ENCODE results near the gene MRPL3. TPM values are rescaled to one million over a fixed set of nuclear protein-coding genes. Genes with fewer than 3 reads are reported as not detected.
"Not testable (repeated sequence)": the region's sequence is repeated elsewhere in the genome, so short reads cannot be mapped to it uniquely, and the experiment has no call there.

The MRPL3 gene
- total RNA-seq, 1 donor from 2014 or later, result 37.1 TPM

DNA sequence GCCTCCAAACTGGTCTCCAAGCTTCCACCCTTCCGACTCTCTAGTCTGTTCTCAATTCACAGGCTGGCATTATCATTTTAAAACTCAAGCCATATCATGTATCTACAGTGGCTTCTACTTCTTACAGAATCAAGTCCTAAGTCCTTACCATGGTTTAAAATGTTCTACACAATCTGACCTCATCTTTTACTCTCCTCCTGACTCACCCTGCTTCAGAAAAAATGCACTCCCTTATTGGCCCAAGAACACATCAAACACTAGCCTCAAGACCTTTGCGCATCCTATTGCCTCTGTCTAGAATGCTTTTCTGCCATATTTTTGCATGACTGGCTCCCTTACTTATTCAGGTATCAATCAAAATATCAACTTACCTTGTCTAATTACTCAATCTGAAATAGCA, 11.0 kb downstream of the MRPL3 start:
- DNase-seq (ENCODE audit: low spot score), result no peak
- Mint-ChIP-seq H3K27me3 (ENCODE audit: unreplicated experiment) (no peaks in the 10 kb centered on the region), H3K9me3 (ENCODE audit: unreplicated experiment) (no peaks in the 10 kb centered on the region), H3K4me1 (ENCODE audit: unreplicated experiment) (peaks cover 5% of the 10 kb centered on the region), H3K36me3 (ENCODE audit: low read depth, unreplicated experiment) (peaks cover 7% of the 10 kb centered on the region), H3K27ac (ENCODE audit: unreplicated experiment) (no peak overlapping the region), H3K4me3 (ENCODE audit: unreplicated experiment) (no peak overlapping the region)
- TF ChIP-seq, protein P1, sequence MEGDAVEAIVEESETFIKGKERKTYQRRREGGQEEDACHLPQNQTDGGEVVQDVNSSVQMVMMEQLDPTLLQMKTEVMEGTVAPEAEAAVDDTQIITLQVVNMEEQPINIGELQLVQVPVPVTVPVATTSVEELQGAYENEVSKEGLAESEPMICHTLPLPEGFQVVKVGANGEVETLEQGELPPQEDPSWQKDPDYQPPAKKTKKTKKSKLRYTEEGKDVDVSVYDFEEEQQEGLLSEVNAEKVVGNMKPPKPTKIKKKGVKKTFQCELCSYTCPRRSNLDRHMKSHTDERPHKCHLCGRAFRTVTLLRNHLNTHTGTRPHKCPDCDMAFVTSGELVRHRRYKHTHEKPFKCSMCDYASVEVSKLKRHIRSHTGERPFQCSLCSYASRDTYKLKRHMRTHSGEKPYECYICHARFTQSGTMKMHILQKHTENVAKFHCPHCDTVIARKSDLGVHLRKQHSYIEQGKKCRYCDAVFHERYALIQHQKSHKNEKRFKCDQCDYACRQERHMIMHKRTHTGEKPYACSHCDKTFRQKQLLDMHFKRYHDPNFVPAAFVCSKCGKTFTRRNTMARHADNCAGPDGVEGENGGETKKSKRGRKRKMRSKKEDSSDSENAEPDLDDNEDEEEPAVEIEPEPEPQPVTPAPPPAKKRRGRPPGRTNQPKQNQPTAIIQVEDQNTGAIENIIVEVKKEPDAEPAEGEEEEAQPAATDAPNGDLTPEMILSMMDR (IDR thresholded peaks at IDR 0.05; ENCODE audit: unreplicated experiment), result no peak

DNA sequence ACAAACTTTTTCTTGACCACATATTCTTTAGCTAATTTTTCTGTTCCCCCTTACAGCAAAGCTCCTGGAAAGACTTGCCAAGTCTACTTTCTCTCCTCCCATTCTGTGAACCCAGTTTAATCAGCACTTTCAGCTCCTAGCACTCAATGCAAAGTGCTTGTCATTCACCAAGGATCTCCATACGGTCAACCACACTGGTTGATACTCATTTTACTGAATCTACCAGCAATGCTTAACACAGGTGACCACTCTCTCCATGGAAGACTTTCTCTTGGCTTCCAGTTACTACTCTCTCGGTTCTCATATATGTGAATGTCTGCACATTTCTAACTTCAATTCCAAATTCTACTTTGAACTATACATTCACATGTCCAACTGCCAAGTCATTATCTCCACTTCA, 11.7 kb downstream of the MRPL3 start:
- peaks cover 2% of the 10 kb centered on the region for H3K4me1 Mint-ChIP-seq (ENCODE audit: unreplicated experiment)
- H3K4me3 Mint-ChIP-seq (ENCODE audit: unreplicated experiment), result no peak overlapping the region
- H3K27ac Mint-ChIP-seq (ENCODE audit: unreplicated experiment), result no peak overlapping the region
- peaks cover 11% of the 10 kb centered on the region for H3K36me3 Mint-ChIP-seq (ENCODE audit: low read depth, unreplicated experiment)
- no peaks in the 10 kb centered on the region for H3K27me3 Mint-ChIP-seq (ENCODE audit: unreplicated experiment)
- DNase-seq (ENCODE audit: low spot score), result no peak
- TF ChIP-seq, protein P1 (IDR thresholded peaks at IDR 0.05; ENCODE audit: unreplicated experiment), result no peak
- H3K9me3 Mint-ChIP-seq (ENCODE audit: unreplicated experiment), result no peaks in the 10 kb centered on the region

DNA sequence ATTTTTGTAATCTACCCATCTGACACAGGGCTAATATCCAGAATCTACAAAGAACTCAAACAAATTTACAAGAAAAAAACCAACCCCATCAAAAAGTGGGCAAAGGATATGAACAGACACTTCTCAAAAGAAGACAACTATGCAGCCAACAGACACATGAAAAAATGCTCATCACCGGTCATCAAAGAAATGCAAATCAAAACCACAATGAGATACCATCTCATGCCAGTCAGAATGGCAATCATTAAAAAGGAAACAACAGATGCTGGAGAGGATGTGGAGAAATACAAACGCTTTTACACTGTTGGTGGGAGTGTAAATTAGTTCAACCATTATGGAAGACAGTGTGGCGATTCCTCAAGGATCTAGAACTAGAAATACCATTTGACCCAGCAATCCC, 16.2 kb downstream of the MRPL3 start:
- H3K4me1 Mint-ChIP-seq (ENCODE audit: unreplicated experiment); H3K9me3 Mint-ChIP-seq (ENCODE audit: unreplicated experiment); DNase-seq (ENCODE audit: low spot score); H3K27ac Mint-ChIP-seq (ENCODE audit: unreplicated experiment); H3K27me3 Mint-ChIP-seq (ENCODE audit: unreplicated experiment); H3K4me3 Mint-ChIP-seq (ENCODE audit: unreplicated experiment); H3K36me3 Mint-ChIP-seq (ENCODE audit: low read depth, unreplicated experiment): not testable (repeated sequence)

DNA sequence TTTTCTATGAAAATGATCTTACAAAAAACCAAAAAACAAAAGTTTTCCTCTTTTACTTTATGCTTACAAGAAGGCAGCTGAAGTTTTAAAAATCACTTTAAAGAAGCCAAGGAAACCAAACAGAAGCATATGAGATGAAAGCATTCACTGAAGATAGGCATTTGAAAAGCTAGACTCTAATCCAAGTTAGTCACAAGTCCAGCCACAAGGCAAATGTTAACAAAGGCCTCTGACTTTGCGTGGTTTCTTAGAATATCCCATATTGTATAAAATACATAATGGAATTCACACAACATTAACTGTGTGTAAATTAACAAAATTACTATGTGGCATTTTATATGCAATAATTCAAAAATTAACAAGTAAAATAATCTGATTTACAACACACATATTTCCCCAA, 17.7 kb downstream of the MRPL3 start:
- H3K9me3 Mint-ChIP-seq (ENCODE audit: unreplicated experiment), result no peaks in the 10 kb centered on the region
- H3K4me1 Mint-ChIP-seq (ENCODE audit: unreplicated experiment), result peaks cover 2% of the 10 kb centered on the region
- no peak overlapping the region for H3K4me3 Mint-ChIP-seq (ENCODE audit: unreplicated experiment)
- TF ChIP-seq, protein P1 (IDR thresholded peaks at IDR 0.05; ENCODE audit: unreplicated experiment), result no peak
- no peak for DNase-seq (ENCODE audit: low spot score)
- peak overlapping the region; percentile 36 for H3K27ac Mint-ChIP-seq (ENCODE audit: unreplicated experiment)
- peaks cover 4% of the 10 kb centered on the region for H3K36me3 Mint-ChIP-seq (ENCODE audit: low read depth, unreplicated experiment)
- no peaks in the 10 kb centered on the region for H3K27me3 Mint-ChIP-seq (ENCODE audit: unreplicated experiment)

DNA sequence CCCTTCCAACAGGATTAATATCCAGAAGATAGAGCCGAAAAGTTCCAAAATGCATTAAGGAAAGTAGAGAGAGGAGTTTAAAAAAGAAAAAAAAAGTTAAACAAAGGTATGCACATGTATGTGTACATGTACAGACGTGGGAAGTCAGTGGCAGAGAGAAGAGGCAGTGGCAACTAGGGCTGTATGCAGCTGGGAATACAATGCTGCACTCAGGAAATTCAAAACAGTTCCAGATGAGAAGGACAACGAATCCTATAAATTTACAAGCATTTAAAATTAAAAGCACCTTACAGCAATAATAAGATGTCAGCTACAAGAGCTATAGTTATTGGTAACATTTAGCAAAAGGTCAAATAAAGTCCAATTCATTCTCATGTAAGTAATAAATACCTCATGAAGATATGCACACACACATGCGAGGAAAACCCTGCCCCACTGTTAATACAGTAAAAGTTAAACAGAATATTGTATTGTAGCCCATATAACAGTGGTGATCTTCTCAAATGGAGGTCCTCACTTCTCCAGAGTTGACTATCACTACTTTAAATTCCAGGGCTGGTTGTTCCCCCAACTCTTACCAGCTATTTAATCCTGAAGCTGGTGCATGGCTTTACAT, 18.2 kb downstream of the MRPL3 start:
- H3K4me1 Mint-ChIP-seq (ENCODE audit: unreplicated experiment), result peaks cover 2% of the 10 kb centered on the region
- H3K9me3 Mint-ChIP-seq (ENCODE audit: unreplicated experiment), result no peaks in the 10 kb centered on the region
- peaks cover 7% of the 10 kb centered on the region for H3K36me3 Mint-ChIP-seq (ENCODE audit: low read depth, unreplicated experiment)
- no peaks in the 10 kb centered on the region for H3K27me3 Mint-ChIP-seq (ENCODE audit: unreplicated experiment)
- H3K27ac Mint-ChIP-seq (ENCODE audit: unreplicated experiment), result no peak overlapping the region
- no peak for DNase-seq (ENCODE audit: low spot score)
- TF ChIP-seq, protein P1 (IDR thresholded peaks at IDR 0.05; ENCODE audit: unreplicated experiment), result no peak
- no peak overlapping the region for H3K4me3 Mint-ChIP-seq (ENCODE audit: unreplicated experiment)

Measured in endothelial cell (in vitro differentiated cells).